ENCODE measurements around the gene CACNA1D. TPM values are rescaled to one million over a fixed set of nuclear protein-coding genes. Genes with fewer than 3 reads are reported as not detected.

CACNA1D gene
- total RNA-seq, 1 experiment from 2014 or later, result not detected

GRCh38 chr3:53731934-53732624 is 237.7 kb downstream of the CACNA1D start:
- H3K36me3 ChIP-seq, result no peaks in the 10 kb centered on the region
- H3K27ac ChIP-seq, result no peak overlapping the region
- no peaks in the 10 kb centered on the region for H3K4me1 ChIP-seq (replicated peaks)
- no peak overlapping the region for H3K4me3 ChIP-seq
- H3K27me3 ChIP-seq (replicated peaks), result no peaks in the 10 kb centered on the region
- no peak for DNase-seq (ENCODE audit: low read depth in 1 of 2, low spot score in 2 of 2)
- H3K9me3 ChIP-seq (replicated peaks), result no peaks in the 10 kb centered on the region

GRCh38 chr3:53733446-53733845 is 239.0 kb downstream of the CACNA1D start:
- DNase-seq (ENCODE audit: low read depth in 1 of 2, low spot score in 2 of 2), result no peak
- H3K27ac ChIP-seq, result no peak overlapping the region
- H3K4me3 ChIP-seq, result no peak overlapping the region
- H3K36me3 ChIP-seq, result no peaks in the 10 kb centered on the region
- no peaks in the 10 kb centered on the region for H3K9me3 ChIP-seq (replicated peaks)
- H3K27me3 ChIP-seq (replicated peaks), result no peaks in the 10 kb centered on the region
- H3K4me1 ChIP-seq (replicated peaks), result no peaks in the 10 kb centered on the region

GRCh38 chr3:53739966-53740365 is 245.6 kb downstream of the CACNA1D start:
- no peaks in the 10 kb centered on the region for H3K36me3 ChIP-seq
- H3K27ac ChIP-seq, result no peak overlapping the region
- H3K9me3 ChIP-seq (replicated peaks), result no peaks in the 10 kb centered on the region
- DNase-seq (ENCODE audit: low read depth in 1 of 2, low spot score in 2 of 2), result no peak
- peaks cover 3% of the 10 kb centered on the region; the same call in 1 of the 2 replicates for H3K27me3 ChIP-seq (replicated peaks)
- no peaks in the 10 kb centered on the region for H3K4me1 ChIP-seq (replicated peaks)
- no peak overlapping the region for H3K4me3 ChIP-seq

GRCh38 chr3:53740956-53741355 is 246.5 kb downstream of the CACNA1D start:
- H3K4me3 ChIP-seq, result no peak overlapping the region
- H3K9me3 ChIP-seq (replicated peaks), result no peaks in the 10 kb centered on the region
- DNase-seq (ENCODE audit: low read depth in 1 of 2, low spot score in 2 of 2), result no peak
- no peak overlapping the region for H3K27ac ChIP-seq
- no peaks in the 10 kb centered on the region for H3K36me3 ChIP-seq
- H3K4me1 ChIP-seq (replicated peaks), result no peaks in the 10 kb centered on the region
- peaks cover 3% of the 10 kb centered on the region; the same call in 1 of the 2 replicates for H3K27me3 ChIP-seq (replicated peaks)

- no peaks in the 10 kb centered on the region for H3K4me1 ChIP-seq (replicated peaks)
- DNase-seq (ENCODE audit: low read depth in 1 of 2, low spot score in 2 of 2), result no peak
- H3K27me3 ChIP-seq (replicated peaks), result peaks cover 3% of the 10 kb centered on the region; the same call in 1 of the 2 replicates
- H3K9me3 ChIP-seq (replicated peaks), result no peaks in the 10 kb centered on the region
- H3K36me3 ChIP-seq, result no peaks in the 10 kb centered on the region
- H3K4me3 ChIP-seq, result no peak overlapping the region
- H3K27ac ChIP-seq, result no peak overlapping the region
Measured at GRCh38 chr3:53744351-53744750, 249.9 kb downstream of the CACNA1D start.

GRCh38 chr3:53747559-53747958 is 253.1 kb downstream of the CACNA1D start:
- no peaks in the 10 kb centered on the region for H3K4me1 ChIP-seq (replicated peaks)
- no peaks in the 10 kb centered on the region for H3K27me3 ChIP-seq (replicated peaks)
- H3K9me3 ChIP-seq (replicated peaks), result no peaks in the 10 kb centered on the region
- H3K4me3 ChIP-seq, result no peak overlapping the region
- H3K27ac ChIP-seq, result no peak overlapping the region
- no peak for DNase-seq (ENCODE audit: low read depth in 1 of 2, low spot score in 2 of 2)
- H3K36me3 ChIP-seq, result no peaks in the 10 kb centered on the region

- H3K27me3 ChIP-seq (replicated peaks), result no peaks in the 10 kb centered on the region
- no peaks in the 10 kb centered on the region for H3K9me3 ChIP-seq (replicated peaks)
- H3K4me1 ChIP-seq (replicated peaks), result no peaks in the 10 kb centered on the region
- no peak for DNase-seq (ENCODE audit: low read depth in 1 of 2, low spot score in 2 of 2)
- no peak overlapping the region for H3K4me3 ChIP-seq
- no peak overlapping the region for H3K27ac ChIP-seq
- H3K36me3 ChIP-seq, result no peaks in the 10 kb centered on the region
Measured at GRCh38 chr3:53748512-53749271, 254.3 kb downstream of the CACNA1D start.

- Histone ChIP-seq H3K4me1 (replicated peaks) (no peaks in the 10 kb centered on the region), H3K36me3 (no peaks in the 10 kb centered on the region), H3K27ac (no peak overlapping the region), H3K9me3 (replicated peaks) (no peaks in the 10 kb centered on the region), H3K4me3 (no peak overlapping the region), H3K27me3 (replicated peaks) (no peaks in the 10 kb centered on the region)
- DNase-seq (ENCODE audit: low read depth in 1 of 2, low spot score in 2 of 2), result no peak
Measured at GRCh38 chr3:53749448-53749847, 255.0 kb downstream of the CACNA1D start.

GRCh38 chr3:53750253-53751210 is 256.1 kb downstream of the CACNA1D start:
- no peaks in the 10 kb centered on the region for H3K36me3 ChIP-seq
- H3K27ac ChIP-seq, result no peak overlapping the region
- no peak overlapping the region for H3K4me3 ChIP-seq
- H3K9me3 ChIP-seq (replicated peaks), result no peaks in the 10 kb centered on the region
- no peak for DNase-seq (ENCODE audit: low read depth in 1 of 2, low spot score in 2 of 2)
- no peaks in the 10 kb centered on the region for H3K27me3 ChIP-seq (replicated peaks)
- H3K4me1 ChIP-seq (replicated peaks), result no peaks in the 10 kb centered on the region

GRCh38 chr3:53753518-53754183 is 259.2 kb downstream of the CACNA1D start:
- no peaks in the 10 kb centered on the region for H3K36me3 ChIP-seq
- H3K4me3 ChIP-seq, result no peak overlapping the region
- DNase-seq (ENCODE audit: low read depth in 1 of 2, low spot score in 2 of 2), result no peak
- H3K27me3 ChIP-seq (replicated peaks), result no peaks in the 10 kb centered on the region
- no peaks in the 10 kb centered on the region for H3K9me3 ChIP-seq (replicated peaks)
- H3K4me1 ChIP-seq (replicated peaks), result no peaks in the 10 kb centered on the region
- no peak overlapping the region for H3K27ac ChIP-seq

- no peak for DNase-seq (ENCODE audit: low read depth in 1 of 2, low spot score in 2 of 2)
- Histone ChIP-seq H3K4me3 (no peak overlapping the region), H3K4me1 (replicated peaks) (no peaks in the 10 kb centered on the region), H3K27me3 (replicated peaks) (no peaks in the 10 kb centered on the region), H3K36me3 (no peaks in the 10 kb centered on the region), H3K27ac (no peak overlapping the region), H3K9me3 (replicated peaks) (no peaks in the 10 kb centered on the region)
Measured at GRCh38 chr3:53754325-53754724, 259.9 kb downstream of the CACNA1D start.

GRCh38 chr3:53758846-53759245 is 264.4 kb downstream of the CACNA1D start:
- Histone ChIP-seq H3K9me3 (replicated peaks) (no peaks in the 10 kb centered on the region), H3K36me3 (no peaks in the 10 kb centered on the region), H3K4me1 (replicated peaks) (no peaks in the 10 kb centered on the region), H3K27ac (no peak overlapping the region), H3K4me3 (no peak overlapping the region), H3K27me3 (replicated peaks) (no peaks in the 10 kb centered on the region)
- no peak for DNase-seq (ENCODE audit: low read depth in 1 of 2, low spot score in 2 of 2)

GRCh38 chr3:53763353-53763752 is 268.9 kb downstream of the CACNA1D start:
- DNase-seq (ENCODE audit: low read depth in 1 of 2, low spot score in 2 of 2), result no peak
- no peaks in the 10 kb centered on the region for H3K4me1 ChIP-seq (replicated peaks)

More at GRCh38 chr3:53763353-53763752, 268.9 kb downstream of the CACNA1D start:
- H3K27ac ChIP-seq, result no peak overlapping the region
- no peaks in the 10 kb centered on the region for H3K27me3 ChIP-seq (replicated peaks)
- H3K36me3 ChIP-seq, result no peaks in the 10 kb centered on the region
- H3K4me3 ChIP-seq, result no peak overlapping the region
- no peaks in the 10 kb centered on the region for H3K9me3 ChIP-seq (replicated peaks)
